ENCODE measurements around the gene FAM78A.
"Not testable (repeated sequence)": the region's sequence is repeated elsewhere in the genome, so short reads cannot be mapped to it uniquely, and the experiment has no call there.

The FAM78A gene

DNA sequence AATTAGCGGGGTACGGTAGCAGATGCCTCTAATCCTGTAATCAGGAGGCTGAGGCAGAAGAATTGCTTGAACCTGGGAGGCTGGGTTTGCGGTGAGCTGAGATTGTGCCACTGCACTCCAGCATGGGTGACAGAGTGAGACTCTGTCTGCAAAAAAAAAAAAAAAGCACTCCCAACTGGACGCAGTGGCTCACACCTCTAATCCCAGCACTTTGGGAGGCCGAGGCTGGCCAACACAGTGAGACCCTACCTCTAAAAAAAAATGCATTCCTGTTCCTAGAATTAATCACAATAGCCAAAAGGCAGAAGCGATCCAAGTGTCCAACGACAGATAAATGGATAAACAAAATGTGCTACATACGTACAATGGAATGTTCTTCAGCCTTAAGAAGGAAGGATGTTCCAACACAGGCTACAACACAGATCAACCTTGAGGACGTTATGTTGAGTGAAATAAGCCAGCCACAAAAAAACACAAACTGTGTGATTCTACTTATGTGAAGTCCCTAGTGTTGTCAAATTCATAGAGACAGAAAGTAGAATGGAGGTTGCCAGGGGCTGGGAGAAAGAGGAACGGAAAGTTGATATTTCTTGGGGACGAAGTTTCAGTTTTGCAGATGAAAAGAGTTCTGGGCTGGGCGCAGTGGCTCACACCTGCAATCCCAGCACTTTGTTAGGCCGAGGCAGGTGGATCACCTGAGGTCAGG is 13.8 kb downstream of the FAM78A start:
- no peak for DNase-seq

DNA sequence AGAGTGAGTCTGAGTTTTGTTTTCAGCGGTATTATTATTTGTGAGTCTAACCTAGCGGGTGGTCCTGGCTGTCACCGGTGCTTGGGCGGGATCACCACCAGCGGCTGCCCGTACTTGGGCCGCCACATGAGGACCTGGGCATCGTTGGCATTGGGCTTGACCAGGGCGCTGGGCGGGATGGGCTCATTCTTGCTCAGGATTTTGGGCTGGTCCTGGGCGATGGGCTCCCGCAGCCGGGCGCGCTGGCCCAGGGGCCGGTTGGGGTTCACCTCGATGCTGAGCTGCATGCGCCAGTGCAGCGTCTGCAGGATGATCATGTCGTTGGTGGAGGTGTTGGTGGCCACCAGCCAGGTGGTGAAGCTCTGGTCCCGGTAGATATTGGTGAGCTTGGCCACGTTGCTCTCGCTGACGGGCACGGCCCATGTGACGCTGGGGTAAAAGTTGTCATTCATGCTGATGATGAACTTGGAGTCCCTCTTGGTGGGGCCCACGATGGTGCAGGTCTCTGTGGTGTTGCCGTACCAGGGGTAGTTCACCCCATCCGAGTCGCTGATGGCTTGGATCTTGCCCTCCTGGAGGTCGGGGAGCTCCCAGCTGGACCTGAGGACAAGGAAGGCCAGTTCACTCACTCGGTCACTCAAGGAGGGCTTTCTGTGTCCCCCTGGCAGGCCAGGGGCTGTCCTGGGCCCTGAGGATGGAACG is 15.4 kb downstream of the FAM78A start:
- DNase-seq, result no peak

DNA sequence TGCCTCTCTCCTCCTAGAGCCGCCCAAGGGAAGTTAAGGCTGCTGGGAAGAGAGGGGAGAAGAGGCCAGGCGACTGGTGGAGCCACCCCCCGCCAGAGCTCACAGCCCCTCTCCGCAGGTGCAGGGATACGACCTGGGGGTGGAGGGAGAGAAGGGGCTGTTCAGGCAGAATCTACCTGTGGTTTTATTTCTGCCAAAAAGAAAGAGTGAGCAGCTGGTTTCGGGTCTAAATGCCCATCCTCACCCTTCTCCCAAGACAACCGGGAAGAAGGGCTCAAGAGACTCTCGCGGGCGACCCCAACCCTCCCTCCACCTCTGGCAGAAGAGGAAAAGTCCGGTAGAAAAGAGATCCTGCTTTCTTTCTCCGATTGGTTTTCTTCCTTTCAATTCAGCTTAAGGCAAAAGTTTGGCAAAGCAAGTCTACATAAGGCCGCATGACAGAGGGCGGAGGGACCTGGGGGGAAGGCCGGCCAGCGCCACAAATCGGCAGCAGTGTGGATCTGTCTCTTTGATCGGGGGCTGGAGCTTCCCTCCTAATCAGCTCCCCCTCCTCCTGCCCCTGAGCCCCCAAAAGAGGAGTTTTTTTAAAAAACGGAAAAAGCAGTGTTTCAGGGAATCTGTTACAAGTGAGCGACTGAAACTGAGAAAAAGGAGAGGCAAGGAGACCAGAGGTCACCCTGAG is 16.3 kb downstream of the FAM78A start:
- no peak for DNase-seq

DNA sequence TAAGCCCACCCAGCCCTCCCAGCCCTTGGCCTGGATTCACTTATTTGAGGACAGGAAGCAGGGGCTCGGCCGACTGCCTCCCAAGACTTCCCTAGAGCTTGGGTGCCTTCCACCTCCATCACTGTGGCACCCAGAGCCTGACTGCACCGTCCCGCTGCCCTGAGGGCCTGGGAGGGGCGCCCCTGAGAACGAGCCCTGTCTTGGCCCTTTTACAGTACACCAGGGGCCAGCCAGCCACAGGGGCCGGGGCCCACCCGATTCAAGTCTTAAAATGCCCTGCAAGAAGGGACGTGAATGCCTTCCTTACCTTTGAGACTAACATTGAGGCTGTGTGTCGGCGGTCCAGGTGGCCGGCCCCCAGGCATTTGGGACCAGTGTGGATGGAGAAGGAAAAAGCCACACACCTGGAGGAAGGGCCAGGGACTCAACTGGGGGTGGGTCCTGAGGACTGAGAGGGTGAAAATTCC is 16.8 kb downstream of the FAM78A start:
- no peak for DNase-seq

DNA sequence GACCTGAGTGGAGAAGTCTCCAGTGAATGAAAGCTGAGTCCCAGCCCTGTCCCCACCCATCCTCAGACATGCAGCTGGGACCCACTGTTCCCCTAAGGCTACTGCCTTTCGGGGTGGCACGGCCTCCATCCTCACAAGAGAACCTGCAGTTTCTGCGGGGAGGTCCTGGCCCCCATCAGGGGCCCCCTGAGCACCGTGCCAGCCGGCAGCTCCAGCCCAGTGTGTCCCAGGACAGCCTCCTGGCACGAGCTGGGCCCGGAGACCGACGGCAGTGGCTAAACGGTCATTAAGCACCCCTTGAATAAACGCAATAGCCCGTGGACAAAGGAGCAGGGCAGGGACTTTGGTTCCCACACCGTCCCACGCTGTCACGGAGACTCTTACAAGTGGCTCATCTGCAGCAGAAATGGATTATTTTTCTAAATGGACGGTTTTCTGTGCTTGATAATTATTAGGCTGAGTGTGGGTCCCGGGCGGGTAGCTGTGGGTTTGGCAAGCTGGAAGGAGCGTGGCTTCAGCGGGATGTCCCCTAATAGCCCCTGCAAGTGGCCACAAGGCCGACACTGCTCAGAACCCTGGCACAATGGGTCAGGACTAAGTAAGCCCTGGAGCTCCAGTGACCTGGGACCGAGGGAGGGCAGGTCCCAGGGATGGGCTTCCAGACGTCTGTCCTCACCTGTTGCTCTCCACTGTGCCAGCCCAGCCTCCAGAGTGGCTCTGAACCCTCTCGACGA is 17.4 kb downstream of the FAM78A start:
- no peak for DNase-seq

DNA sequence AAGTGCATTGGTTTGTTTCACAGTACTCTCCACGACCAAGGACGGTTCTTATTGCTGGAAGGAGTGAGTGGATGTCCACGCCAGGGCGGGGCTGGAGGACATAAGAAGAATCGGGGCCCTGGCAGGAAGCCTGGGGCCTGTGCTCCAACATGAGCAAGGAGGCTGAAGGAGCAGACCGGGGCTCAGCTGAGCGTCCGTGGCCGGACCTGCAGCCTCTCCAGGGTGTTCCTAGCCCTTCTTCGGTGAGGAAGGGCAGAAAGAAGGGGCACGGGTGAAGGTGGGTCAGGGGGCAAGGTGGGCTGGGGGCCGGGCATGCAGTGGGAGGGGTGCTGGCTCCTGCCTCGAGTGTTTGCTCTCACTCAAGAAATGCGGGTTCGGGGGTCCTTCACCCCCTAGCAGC is 18.1 kb downstream of the FAM78A start:
- DNase-seq, result no peak

DNA sequence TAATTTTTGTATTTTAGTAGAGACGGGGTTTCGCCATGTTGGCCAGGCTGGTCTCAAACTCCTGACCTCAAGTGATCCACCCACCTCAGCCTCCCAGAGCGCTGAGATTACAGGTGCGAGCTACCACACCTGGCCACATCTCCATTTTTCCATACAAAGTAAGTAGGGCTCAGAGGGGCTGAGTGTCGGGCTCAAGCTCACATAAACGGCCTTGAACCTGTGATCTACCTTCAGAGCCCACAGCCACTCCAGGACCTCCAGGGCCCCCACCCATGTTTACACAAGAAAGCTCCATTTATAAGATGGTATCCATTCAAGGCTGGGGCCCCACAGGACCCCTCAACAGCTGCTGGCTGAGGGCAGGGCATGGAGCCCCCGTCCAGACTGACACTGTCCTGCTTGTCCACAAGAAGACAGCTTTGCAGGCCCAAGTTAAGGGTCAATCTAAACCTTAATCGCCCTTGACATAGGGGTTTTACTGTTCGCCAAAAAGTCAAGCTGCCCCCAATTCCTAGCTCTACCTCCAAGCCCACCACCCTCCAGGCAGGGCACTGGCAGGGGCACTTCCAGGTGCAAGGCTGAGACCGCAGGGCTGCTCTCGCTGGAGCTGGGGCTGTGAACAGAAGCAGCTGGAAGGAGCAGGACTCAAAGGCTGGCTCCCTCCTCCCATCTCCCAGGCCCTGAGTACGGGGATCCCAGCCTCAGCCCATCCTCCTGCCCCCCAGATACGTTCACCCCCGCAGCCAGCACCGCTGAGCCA is 18.9 kb downstream of the FAM78A start:
- DNase-seq, result no peak

DNA sequence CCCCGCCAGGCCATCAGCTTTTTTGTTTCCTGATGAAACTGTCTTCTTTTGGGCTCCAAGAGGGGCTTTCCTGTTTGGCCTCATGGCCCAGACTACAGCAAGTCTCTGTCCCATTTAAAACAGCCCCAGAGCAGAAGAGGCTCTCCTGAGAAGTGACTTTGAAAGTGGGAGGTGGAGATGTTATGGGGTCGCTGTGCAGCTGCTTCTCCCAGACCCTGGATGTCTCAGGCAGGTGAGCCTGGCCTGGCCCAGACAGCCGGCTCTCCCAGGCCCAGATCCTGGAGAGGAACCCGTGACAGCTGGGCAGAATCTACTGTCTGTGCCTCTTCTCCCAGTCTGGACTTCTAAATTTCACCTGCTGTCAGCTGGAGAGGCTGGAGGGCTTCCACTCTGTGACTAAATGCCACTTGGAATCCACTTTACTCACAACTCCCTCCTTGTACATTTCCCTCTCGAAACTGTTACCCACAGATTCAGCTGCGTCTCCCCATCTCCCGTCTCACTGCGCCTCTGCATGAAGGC is 20.6 kb downstream of the FAM78A start:
- no peak for DNase-seq

DNA sequence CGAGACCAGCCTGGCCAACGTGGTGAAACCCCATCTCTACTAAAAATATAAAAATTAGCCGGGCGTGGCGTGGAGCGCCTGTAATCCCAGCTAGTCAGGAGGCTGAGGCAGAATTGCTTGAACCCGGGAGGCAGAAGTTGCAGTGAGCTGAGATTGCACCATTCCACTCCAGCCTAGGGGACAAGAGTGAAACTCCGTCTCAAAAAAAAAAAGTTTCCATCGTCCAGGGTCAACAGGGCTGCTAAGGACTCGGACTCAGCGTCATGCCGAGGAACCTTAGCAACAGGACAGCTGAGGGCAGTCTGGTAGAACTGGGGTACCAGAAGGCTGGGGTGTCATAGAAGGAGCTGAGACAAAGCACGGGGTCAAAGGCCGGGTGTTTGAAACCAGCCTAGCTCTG is 21.7 kb downstream of the FAM78A start:
- no peak for DNase-seq

DNA sequence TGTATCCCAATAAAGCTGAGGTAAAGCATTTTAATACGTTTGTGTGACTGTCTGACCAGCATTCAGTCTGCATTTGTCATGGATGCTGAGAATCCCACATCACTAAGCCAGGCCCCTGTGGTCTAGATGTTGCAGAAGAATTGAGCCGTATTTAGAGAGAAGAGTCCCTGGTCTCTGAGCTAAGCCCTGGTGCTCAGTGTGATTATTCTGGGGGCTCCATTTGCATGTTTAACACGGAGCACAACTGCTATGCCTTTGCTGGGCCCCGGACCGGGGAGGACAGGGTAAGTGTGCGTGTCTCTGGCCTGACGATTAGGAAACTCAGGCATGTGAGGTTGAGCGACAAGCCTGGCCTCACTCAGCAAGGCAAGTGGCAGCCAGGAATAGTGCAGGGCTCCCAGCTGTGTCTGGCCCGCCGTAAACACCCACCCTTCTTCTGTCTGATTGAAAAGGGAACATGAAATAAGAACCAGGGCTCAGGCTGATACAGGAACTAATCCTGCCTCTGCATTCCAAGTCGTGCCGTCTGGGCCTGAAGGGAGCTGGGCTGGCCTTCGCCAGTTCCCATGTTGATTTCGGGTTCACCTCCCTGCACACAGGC is 22.3 kb downstream of the FAM78A start:
- DNase-seq, result no peak

DNA sequence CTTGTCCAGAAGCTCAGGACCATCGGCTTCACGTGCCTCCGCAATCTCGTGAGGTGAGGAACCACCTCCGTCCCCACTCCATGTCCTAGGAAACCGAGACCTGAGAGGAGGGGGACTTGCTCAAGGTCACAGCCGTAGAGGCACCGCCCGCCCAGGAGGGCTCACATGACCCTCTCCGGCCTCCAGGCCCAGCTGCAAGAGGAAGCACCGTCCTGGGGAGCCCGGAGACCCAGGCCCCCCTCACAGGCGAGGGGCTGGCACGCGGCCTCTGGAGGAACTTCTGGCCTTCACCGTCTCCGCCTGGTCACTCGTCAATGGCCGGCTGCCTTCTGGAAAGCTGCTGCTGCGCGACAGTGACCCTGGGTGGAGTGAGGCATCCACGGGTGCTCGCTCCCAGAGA is 24.2 kb downstream of the FAM78A start:
- DNase-seq, result no peak

DNA sequence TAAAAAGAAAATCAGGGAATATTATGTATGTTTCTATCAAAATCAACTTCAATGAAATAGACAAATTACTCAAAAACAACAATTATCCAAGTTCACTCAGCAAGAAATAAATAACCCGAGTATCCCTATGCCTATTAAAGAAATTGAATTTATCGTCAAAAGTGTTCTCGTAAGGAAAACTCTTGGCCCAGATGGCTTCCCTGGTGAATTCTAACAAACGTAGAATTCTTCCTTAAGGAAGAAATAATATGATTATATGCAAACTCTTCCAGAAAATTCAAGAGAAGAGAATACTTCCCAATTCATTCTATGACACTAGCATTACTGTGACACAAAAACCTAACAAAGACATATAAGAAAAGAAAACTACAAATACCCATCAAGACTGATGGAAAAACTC is 29.7 kb downstream of the FAM78A start:
- DNase-seq, result no peak

DNA sequence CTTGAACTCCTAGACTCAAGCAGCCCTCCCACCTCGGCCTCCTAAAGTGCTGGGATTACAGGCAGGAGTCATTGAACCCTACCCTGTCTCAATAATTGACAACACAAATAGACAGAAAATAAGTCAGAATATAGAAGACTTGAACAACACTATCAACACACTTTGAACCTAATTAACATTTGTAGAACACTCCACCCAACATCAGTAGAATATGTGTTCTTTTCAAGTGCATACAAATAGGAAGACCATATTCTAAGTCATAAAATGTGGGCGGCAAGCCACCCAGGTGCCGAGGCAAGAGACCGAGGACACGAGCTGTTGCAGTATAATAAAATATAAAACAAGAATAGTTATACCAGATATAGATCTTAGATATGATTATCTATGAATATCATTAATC is 32.0 kb downstream of the FAM78A start:
- DNase-seq, result not testable (repeated sequence)

DNA sequence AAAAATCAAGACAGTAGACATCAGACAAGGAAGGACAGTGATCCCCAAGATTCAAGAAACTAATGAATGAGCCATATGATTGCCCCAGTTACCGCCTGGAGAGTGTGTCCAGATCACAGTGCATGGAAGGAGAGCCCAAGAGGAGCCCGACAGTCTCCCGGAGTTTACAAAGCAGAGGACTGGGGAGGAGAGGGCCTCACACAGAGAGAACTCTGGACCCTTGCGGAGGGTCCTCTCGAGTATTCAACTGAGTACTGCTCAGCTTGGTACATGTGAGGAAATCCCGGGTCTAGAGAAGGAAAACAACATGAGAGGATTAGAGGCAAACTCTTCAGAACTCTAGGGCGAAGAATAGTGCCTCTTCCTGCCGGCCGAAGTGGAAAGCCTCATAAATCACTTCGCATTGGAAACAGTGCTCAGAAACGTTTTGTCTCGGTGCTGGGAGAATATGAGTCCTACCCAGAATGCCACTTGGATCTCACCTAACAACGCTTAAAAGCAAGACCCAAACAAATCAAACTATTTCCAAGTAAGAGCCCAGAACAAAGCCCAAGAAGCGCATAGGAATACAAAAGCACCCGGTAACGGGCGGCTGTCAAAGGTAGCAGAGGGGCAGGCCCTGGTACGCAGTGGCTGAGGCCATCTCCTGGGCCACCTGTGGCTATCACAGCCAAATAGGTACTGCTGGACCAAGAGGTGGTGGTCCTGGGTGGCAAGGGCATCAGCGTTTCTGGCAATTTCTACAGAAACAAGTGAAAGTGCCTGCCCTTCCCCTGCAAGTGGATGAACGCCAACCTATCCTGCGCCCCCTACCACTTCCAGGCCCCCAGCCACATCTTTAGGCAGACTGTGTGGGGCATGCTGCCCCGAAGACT is 36.0 kb downstream of the FAM78A start:
- DNase-seq, result no peak

DNA sequence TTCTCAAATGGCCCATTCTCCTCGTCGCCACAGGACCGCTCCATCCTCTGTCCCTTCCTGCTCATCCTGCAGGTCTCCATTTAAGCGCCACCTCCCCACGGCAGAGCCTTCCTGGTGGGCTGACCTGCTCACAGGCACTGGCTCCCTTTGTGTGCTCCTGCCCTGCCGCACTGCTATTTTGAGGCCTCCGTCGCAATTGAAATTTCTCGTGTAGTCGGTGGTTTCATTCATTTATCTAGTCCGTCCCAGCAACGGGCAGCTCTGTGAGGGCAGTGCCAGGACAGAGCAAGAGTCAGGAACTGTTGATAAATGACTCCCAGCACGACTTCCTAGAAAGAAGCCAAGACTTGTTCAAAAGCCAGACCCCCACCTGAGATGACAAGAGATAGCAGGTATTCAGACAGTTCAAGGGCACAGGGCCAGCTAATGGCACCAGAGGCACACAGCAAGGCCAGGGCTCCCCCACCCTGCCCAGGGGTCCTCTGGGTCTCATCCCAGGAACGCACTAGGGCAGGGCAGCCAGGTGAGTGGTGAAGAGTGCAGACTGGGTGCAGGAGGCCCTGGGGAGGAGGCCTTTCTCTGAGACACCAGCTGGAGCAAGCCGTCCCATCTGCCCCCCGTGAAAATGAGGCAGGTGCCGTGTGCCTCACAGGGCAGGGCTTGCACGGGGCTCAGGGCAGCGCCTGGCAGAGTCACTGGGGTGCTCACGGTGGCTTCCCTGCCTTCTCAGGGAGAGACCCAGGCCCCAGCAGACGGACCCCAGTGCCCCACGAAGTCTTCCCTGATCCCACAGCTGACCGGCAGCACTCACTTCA is 36.9 kb downstream of the FAM78A start:
- no peak for DNase-seq

DNA sequence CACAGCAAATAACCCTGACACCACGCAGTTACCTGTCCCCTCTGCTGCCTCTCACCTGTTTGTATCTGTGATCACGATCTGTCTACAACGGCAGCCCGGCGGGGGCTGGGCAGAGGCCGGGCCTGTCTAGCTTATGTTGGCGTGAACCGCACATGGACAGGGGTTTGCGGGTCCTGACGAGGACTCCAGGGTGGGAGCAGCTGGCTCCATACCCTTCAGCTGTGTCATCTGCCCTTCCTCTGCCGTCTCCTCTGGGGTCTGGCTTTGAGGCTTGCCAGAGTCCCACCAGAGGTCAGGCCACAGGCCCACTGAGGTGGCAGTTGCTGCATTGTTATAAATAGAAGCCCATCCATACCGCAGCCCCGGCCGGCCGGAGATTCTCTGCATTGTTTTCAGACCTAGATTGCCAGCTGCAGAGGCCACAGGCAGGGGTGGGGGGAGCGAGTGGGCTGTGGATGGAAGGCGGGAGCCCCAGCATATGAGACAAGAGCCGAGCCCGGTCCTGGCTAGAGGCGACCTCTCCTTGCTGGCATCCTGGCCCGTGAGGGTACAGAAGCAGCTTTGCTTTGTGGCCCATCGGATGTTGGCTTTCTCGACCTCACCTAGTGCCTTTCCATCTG is 37.8 kb downstream of the FAM78A start:
- DNase-seq, result no peak

DNA sequence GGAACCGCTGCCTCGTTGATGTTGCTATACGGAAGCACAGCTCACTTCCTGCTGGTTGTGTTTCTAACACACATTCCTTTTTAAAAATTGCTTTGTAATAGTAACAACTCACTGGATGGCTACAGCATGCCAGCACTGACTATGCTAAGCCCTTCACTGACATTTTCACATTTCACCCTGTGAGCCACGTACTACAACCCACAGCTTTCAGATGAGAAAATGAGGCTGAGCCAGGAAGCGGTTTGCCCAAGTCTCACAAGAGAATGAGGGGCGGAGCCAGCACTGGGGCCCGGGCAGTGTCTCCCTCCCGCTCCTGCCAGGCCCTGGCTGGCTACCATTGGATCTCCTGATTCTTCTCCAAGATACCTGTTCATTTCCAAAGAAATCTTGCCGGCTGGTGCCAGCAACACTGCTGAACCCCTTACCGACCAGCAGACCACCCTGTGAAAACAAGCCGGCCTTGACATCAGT is 38.3 kb downstream of the FAM78A start:
- peak; percentile 93 for DNase-seq

DNA sequence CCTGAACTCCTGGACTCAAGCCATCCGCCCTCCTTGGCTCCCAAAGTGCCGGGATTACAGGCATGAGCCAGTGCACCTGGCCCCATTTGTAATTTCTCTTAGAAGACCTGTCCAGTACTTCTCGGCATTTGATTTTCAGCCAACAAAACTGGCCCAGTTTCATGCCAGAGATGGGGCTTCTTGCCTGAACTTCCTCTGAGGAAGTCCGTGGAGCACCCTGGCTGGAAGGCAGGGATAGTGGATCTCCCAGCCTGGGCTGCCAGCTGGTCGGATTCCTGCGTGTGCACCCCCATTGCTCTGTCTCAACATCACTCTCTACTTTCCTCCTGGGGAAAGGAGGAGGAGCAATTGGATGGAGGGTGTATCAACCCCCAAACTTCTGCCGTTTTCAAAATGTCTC is 39.0 kb downstream of the FAM78A start:
- no peak for DNase-seq

DNA sequence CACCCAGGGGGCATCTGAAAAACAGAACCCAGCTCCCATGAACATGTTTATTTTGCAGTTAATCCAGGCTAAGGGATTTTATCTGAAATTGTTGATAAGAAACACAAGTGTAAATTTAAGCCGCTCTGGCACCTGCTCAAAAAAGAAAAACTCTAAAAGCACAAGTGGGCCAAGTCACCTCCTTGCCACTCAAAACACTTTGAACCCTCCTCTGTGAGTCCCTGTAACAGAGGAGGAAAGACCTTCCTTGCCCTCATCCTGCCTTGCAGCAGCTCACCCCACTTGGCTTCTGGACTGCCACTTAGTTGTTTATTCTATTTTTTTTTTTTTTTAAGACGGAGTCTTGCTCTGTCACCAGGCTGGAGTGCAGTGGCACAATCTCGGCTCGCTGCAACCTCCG is 39.5 kb downstream of the FAM78A start:
- no peak for DNase-seq

Measured in CD4-positive, alpha-beta T cell treated with Interleukin-6 for 4 hours (primary cell).